Spleen (tissue), 11 donors: ENCODE results near the gene SDK2. TPM values are rescaled to one million over a fixed set of nuclear protein-coding genes. Genes with fewer than 3 reads are reported as not detected.

Source experiments
- DNase-seq: peaks from one replicate; pipeline ENCODE4 v3.0.0-alpha.2; 2020
- H3K27ac ChIP-seq, 8 donors: fragments of 200-600 bp; sonication (generic) in 7 of 8; 1 replicate in 4 of 8; 2 replicates in 4 of 8; pipeline versions ENCODE4 v1.5.0 to v1.8.0; 2016 to 2021; ENCODE audit warnings: inconsistent platforms in 4 of 8, mild to moderate bottlenecking in 4 of 8, moderate library complexity in 1 of 8
- H3K27me3 ChIP-seq, 7 donors: fragments of 200-600 bp; sonication (generic) in 6 of 7; replicated peaks in 1 of 7; 1 replicate in 4 of 7; 2 replicates in 3 of 7; pipeline versions ENCODE4 v1.5.0 to v1.8.0; 2016 to 2021; ENCODE audit warnings: inconsistent platforms in 3 of 7, mild to moderate bottlenecking in 1 of 7
- H3K36me3 ChIP-seq, 6 donors: fragments of 200-600 bp; sonication (generic) in 5 of 6; 1 replicate in 4 of 6; 2 replicates in 2 of 6; pipeline versions ENCODE4 v1.5.0 to v1.8.0; 2016 to 2021; ENCODE audit warnings: inconsistent platforms in 2 of 6
- H3K4me1 ChIP-seq, 6 donors: fragments of 200-600 bp; sonication (generic) in 5 of 6; 1 replicate in 3 of 6; 2 replicates in 3 of 6; pipeline versions ENCODE4 v1.5.0 to v1.8.0; 2016 to 2021; ENCODE audit warnings: inconsistent platforms in 3 of 6
- H3K4me3 ChIP-seq, 8 donors: fragments of 200-600 bp; sonication (generic) in 7 of 8; 1 replicate in 4 of 8; 2 replicates in 4 of 8; pipeline versions ENCODE4 v1.5.0 to v1.8.0; 2016 to 2021; ENCODE audit warnings: inconsistent platforms in 4 of 8, mild to moderate bottlenecking in 4 of 8, moderate library complexity in 2 of 8
- H3K9me3 ChIP-seq, 8 donors: fragments of 200-600 bp; sonication (generic) in 7 of 8; 1 replicate in 4 of 8; 2 replicates in 4 of 8; pipeline versions ENCODE4 v1.5.0 to v1.8.0; 2016 to 2021; ENCODE audit warnings: inconsistent platforms in 4 of 8
- CTCF ChIP-seq, 11 experiments: fragments of 200-600 bp in 7 of 11; fragments of 450-650 bp in 4 of 11; sonication (generic) in 4 of 11; IDR thresholded peaks in 8 of 11; conservative IDR thresholded peaks in 3 of 11; 1 replicate in 7 of 11; 2 replicates in 4 of 11; pipeline versions ENCODE4 v1.4.0 to v1.8.0; 2016 to 2021; ENCODE audit warnings: antibody characterized with exemption in 11 of 11, inconsistent platforms in 4 of 11, mild to moderate bottlenecking in 1 of 11
- POLR2A ChIP-seq, 3 donors: fragments of 450-650 bp; IDR thresholded peaks; one replicate each; pipeline ENCODE4 v1.5.1; 2017; ENCODE audit warnings: antibody characterized with exemption in 3 of 3, mild to moderate bottlenecking in 1 of 3
- POLR2AphosphoS5 ChIP-seq, 3 donors: sonication (generic); formaldehyde crosslinking; IDR thresholded peaks; one replicate each; pipeline ENCODE4 v1.5.1; 2017; ENCODE audit warnings: antibody characterized with exemption in 3 of 3
- WGBS, 5 donors: extraction: QIAGEN DNeasy Blood & Tissue Kit in 3 of 5; methylation state at CpG; one replicate each; pipeline versions ENCODE4 v1.1.5 to v1.1.7; 2013 to 2018; 5-methylcytosine and 5-hydroxymethylcytosine counted together
- intact Hi-C: fragments of 100-400 bp; cut with DNase I; formaldehyde crosslinking; loops from one replicate; pipeline ENCODE4 v1.15.0; 2023; ENCODE audit warnings: low total_unique reads
- polyA plus RNA-seq, 3 donors: library from polyadenylated mRNA; stranded (reverse); fragments of 200-250 nt; gene quantifications; one replicate each; pipeline ENCODE4 v1.2.1, GENCODE V29; 2013
- total RNA-seq, 7 donors: library from RNA; depleted of rRNA in 3 of 7; stranded (reverse); fragments of >200 nt in 3 of 7; fragmentation: NEBNext Ultra II Directional in 4 of 7; extraction: Animal tissue kit (Norgen Biotek cat#: 25700) in 4 of 7; gene quantifications; one replicate each; pipeline versions ENCODE4 v1.1.0 to v1.2.1, GENCODE V29; 2016 to 2021
- donor health status: healthy with polysubstance abuse.
- donor health status: DM: no; HTN: no; CAD: no; lungs with moderate emphysema.
- donor health status: DM: no; HTN: no; CAD: no.
- donor health status: Bipolar disorder and iron deficiency.
- donor health status: healthy.
- donor health status: DM: no; HTN: no; CAD: no.
- donor health status: DM: yes; HTN: yes; CAD: no.

The SDK2 gene
- total and polyA plus RNA-seq, 10 donors: 0.86 to 16.5 (median 9.7) TPM

- Histone ChIP-seq H3K4me3 (no peak overlapping the region), H3K27me3 (no peaks in the 10 kb centered on the region), H3K27ac (no peak overlapping the region), H3K4me1 (peaks cover 4 to 16% (median 13%) of the 10 kb centered on the region in 6 donors), H3K36me3 (no peaks in the 10 kb centered on the region), H3K9me3 (no peaks in the 10 kb centered on the region)
- no peak for TF ChIP-seq POLR2A (IDR thresholded peaks at IDR 0.05)
- TF ChIP-seq CTCF (IDR thresholded peaks at IDR 0.05 in 8 of 11, conservative IDR thresholded peaks at IDR 0.05 in 3 of 11): no peak
- no peak for TF ChIP-seq POLR2AphosphoS5 (IDR thresholded peaks at IDR 0.05)
- no peak for DNase-seq
- intact Hi-C loops: no loop called here
- WGBS, 5 donors: 78 to 90% (median 87%) methylated on average over 27 to 28 of the region's 28 CpGs
Observed at GRCh38 chr17:73536700-73537605, 107.3 kb downstream of the SDK2 start.

GRCh38 chr17:73535746-73536145 lies 108.5 kb downstream of the SDK2 start:
- TF ChIP-seq CTCF (IDR thresholded peaks at IDR 0.05 in 8 of 11, conservative IDR thresholded peaks at IDR 0.05 in 3 of 11) (no peak), POLR2AphosphoS5 (IDR thresholded peaks at IDR 0.05) (no peak), POLR2A (IDR thresholded peaks at IDR 0.05) (no peak)
- Histone ChIP-seq H3K9me3 (no peaks in the 10 kb centered on the region), H3K27ac (no peak overlapping the region), H3K36me3 (no peaks in the 10 kb centered on the region), H3K4me1 (peaks cover 4 to 21% (median 14%) of the 10 kb centered on the region in 6 donors), H3K27me3 (no peaks in the 10 kb centered on the region), H3K4me3 (no peak overlapping the region)
- DNase-seq: no peak
- intact Hi-C loops: no loop called here
- 80 to 93% (median 84%) methylated on average over 6 of the region's 6 CpGs for WGBS, 5 donors

- no peak for DNase-seq
- Histone ChIP-seq H3K27me3 (no peaks in the 10 kb centered on the region), H3K36me3 (no peaks in the 10 kb centered on the region), H3K27ac (peak overlapping the region in 1 of 8 donors; percentile 20), H3K4me1 (peaks cover 4 to 21% (median 14%) of the 10 kb centered on the region in 6 donors), H3K4me3 (no peak overlapping the region), H3K9me3 (no peaks in the 10 kb centered on the region)
- WGBS, 5 donors: 80 to 88% (median 84%) methylated on average over 15 of the region's 15 CpGs
- TF ChIP-seq POLR2AphosphoS5 (IDR thresholded peaks at IDR 0.05) (no peak), POLR2A (IDR thresholded peaks at IDR 0.05) (no peak), CTCF (IDR thresholded peaks at IDR 0.05 in 8 of 11, conservative IDR thresholded peaks at IDR 0.05 in 3 of 11) (no peak)
- intact Hi-C loops: no loop called here
Observed at GRCh38 chr17:73534209-73534909, 109.9 kb downstream of the SDK2 start.

GRCh38 chr17:73533781-73534180 lies 110.5 kb downstream of the SDK2 start:
- peaks cover 4 to 21% (median 14%) of the 10 kb centered on the region in 6 donors for H3K4me1 ChIP-seq
- H3K9me3 ChIP-seq: no peaks in the 10 kb centered on the region
- no peak for DNase-seq
- H3K4me3 ChIP-seq: no peak overlapping the region
- no peaks in the 10 kb centered on the region for H3K36me3 ChIP-seq
- H3K27me3 ChIP-seq: no peaks in the 10 kb centered on the region
- intact Hi-C loops: no loop called here
- peak overlapping the region in 2 of 8 donors; percentile 20 to 61 for H3K27ac ChIP-seq
- WGBS, 5 donors: 68 to 87% (median 84%) methylated on average over 7 of the region's 7 CpGs
- no peak for TF ChIP-seq POLR2A (IDR thresholded peaks at IDR 0.05)
- no peak for TF ChIP-seq POLR2AphosphoS5 (IDR thresholded peaks at IDR 0.05)
- no peak for TF ChIP-seq CTCF (IDR thresholded peaks at IDR 0.05 in 8 of 11, conservative IDR thresholded peaks at IDR 0.05 in 3 of 11)
